Measurements from ENCODE around the gene CARM1. TPM values are rescaled to one million over a fixed set of nuclear protein-coding genes. Genes with fewer than 3 reads are reported as not detected.

CARM1 gene
- total RNA-seq, 4 donors from 2014 or later, result 11.8 to 20.5 (median 16.5) TPM

DNA sequence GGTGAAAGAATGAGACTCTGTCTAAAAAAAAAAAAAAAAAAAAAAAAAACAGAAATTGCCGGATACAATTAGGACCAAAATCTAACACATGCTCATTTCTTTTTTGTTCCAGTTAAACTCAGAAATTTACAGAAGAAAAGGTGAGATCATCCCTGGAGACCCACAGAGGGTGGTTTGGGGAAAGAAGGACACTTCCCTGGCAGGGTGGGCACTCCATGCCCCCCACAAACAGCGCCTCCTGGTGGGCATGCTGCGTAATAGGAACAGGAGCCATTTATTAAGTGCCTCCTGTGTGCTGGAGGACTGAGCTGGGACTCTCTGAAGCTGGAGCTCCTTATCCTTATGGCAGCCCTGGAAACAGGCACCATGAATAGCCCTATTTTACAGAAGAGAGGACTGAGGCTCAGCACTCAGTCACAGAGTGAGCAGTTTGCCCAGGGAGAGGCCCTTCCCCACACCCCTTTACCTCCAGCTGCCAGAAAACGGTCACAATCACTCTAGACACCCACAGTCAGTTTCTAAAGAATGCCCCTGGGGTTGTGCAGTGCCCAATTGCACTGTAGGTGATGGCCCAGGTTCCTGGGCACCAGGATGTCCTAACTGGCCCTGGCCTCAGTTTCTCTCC lies 13.0 kb upstream of the CARM1 start:
- TF ChIP-seq, protein P1, sequence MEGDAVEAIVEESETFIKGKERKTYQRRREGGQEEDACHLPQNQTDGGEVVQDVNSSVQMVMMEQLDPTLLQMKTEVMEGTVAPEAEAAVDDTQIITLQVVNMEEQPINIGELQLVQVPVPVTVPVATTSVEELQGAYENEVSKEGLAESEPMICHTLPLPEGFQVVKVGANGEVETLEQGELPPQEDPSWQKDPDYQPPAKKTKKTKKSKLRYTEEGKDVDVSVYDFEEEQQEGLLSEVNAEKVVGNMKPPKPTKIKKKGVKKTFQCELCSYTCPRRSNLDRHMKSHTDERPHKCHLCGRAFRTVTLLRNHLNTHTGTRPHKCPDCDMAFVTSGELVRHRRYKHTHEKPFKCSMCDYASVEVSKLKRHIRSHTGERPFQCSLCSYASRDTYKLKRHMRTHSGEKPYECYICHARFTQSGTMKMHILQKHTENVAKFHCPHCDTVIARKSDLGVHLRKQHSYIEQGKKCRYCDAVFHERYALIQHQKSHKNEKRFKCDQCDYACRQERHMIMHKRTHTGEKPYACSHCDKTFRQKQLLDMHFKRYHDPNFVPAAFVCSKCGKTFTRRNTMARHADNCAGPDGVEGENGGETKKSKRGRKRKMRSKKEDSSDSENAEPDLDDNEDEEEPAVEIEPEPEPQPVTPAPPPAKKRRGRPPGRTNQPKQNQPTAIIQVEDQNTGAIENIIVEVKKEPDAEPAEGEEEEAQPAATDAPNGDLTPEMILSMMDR (IDR thresholded peaks at IDR 0.05), result no peak
- DNase-seq (ENCODE audit: low spot score) (no peak), ATAC-seq (ENCODE audit: low FRiP score) (no peak)

DNA sequence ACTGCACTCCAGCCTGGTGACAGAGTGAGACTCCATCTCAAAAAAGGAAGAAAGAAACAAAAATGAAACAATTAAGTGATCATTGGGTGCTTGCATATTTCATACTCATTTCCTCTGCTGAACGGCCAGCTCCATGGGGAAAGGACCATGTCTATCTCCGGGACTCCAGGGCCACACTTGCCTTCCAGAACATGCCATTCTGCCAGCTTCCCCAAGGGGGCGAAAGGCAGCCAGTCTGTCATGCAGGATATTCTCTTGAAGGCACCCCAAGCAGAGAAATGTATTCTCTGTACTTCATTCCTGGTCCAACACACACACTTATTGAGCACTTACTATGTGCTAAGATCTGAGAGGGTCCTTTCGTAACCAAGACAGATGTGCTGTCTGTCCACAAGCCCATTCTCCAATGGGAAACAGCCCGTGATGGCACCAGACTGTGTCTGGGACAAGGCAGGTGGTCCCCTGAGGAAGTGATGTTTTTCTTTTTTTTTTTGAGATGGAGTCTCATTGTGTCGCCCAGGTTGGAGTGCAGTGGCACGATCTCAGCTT lies 10.2 kb upstream of the CARM1 start:
- TF ChIP-seq, protein P1 (IDR thresholded peaks at IDR 0.05), result no peak
- ATAC-seq (ENCODE audit: low FRiP score) (no peak), DNase-seq (ENCODE audit: low spot score) (no peak)

DNA sequence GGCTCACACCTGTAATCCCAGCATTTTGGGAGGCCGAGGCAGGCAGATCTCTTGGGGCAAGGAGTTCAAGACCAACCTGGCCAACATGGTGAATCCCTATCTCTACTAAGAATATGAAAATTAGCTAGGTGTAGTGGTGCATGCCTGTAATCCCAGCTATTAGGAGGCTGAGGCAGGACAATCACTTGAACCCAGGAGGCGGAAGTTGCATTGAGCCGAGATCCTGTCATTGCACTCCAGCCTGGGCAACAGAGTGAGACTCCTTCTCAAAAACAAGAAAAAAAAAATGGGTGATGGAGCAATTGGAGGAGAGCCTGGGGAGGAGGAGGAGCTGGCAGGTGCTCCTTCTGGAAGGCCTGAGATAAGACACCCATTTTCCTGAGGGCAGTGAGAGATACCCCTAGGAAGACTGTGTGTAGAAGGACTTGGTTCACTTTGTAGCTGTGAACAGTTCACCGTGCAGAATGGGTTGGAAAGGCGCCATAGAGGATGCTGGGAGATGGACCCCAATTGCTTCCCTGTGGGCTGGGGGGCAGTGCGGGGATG lies 8.7 kb upstream of the CARM1 start:
- no peak for DNase-seq (ENCODE audit: low spot score)
- no peak for ATAC-seq (ENCODE audit: low FRiP score)
- TF ChIP-seq, protein P1 (IDR thresholded peaks at IDR 0.05), result no peak

GRCh38 chr19:10863107-10863717 lies 8.1 kb upstream of the CARM1 start:
- no peak for DNase-seq (ENCODE audit: low spot score)
- ATAC-seq (ENCODE audit: low FRiP score), result no peak
- TF ChIP-seq, protein P1 (IDR thresholded peaks at IDR 0.05), result no peak

DNA sequence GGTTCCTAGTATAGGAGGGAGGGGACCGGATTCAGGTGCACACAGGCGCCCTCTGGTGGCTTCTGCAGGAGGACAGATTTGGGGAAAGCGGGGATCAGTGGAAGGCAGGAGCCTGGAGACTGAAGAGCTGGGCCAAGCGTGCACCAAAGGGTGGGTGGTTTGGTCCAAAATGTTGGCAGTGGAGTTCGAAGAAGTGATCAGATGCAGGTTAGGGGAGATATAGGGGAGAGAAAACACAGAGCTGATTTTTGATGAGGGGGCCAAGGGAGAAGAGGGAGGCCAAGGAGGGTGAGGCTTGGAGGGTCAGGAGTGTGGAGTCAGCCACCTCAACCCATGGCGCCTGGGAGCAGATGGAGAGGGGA lies 6.8 kb upstream of the CARM1 start:
- ATAC-seq (ENCODE audit: low FRiP score) (peak; percentile 73), DNase-seq (ENCODE audit: low spot score) (peak; percentile 80)
- TF ChIP-seq, protein P1 (IDR thresholded peaks at IDR 0.05), result no peak

DNA sequence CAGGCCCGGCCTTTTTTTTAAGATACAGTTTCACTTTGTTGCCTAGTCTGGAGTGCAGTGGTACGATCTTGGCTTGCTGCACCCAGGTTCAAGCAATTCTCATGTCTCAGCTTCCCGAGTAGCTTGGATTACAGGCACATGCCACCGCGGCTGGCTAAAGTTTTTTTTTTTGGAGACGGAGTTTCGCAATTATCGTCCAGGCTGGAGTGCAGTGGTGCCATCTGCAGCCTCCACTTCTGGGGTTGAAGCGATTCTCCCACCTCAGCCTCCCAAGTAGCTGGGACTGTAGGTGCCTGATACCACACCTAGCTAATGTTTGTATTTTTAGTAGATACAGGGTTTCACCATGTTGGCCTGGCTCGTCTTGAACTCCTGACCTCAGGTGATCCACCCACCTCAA lies 4.9 kb upstream of the CARM1 start:
- TF ChIP-seq, protein P1 (IDR thresholded peaks at IDR 0.05), result no peak

More for the DNA sequence above, 4.9 kb upstream of the CARM1 start:
- no peak for ATAC-seq (ENCODE audit: low FRiP score)
- no peak for DNase-seq (ENCODE audit: low spot score)

All from omental fat pad (tissue), 4 donors.